ENCODE results near the gene PCBP3. TPM values are rescaled to one million over a fixed set of nuclear protein-coding genes. Genes with fewer than 3 reads are reported as not detected.

Gene PCBP3
- total and polyA plus RNA-seq, 2 of the 8 experiments (the other 6 are each of a cell fraction or from before 2014, with no cell fraction given) = 3.5 to 6.3 TPM

DNA sequence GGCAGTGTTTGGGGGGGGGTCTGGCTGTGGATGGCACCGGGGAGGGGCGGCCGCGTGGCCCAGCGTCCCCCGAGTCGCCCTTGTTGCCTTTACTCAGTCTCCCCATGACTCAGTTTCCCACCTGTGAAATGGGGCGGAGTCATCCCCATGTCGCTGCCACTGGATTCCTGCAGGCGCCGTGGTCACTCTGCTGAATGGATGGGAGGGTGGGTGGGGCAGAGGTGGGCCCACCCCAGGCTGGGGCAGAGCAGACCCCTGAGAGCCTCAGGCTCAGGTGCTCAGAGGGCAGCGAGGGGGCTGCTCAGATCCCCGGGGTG, 340.1 kb downstream of the PCBP3 start (continued):
- TF ChIP-seq RBBP5 (IDR thresholded peaks at IDR 0.05; ENCODE audit: borderline replicate concordance, low read depth, low read length) (no peak), HDAC2 (IDR thresholded peaks at IDR 0.05; ENCODE audit: borderline replicate concordance in 1 of 2, low read depth in 2 of 2, low read length in 2 of 2) (no peak)
- TF ChIP-seq, protein P1, sequence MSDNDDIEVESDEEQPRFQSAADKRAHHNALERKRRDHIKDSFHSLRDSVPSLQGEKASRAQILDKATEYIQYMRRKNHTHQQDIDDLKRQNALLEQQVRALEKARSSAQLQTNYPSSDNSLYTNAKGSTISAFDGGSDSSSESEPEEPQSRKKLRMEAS (IDR thresholded peaks at IDR 0.05) = no peak
